ENCODE data around the gene PDGFB.
A peak's percentile ranks its signal among the peaks of the same experiment; 100 is the strongest.

The PDGFB gene

GRCh38 chr22:39174498-39175352, 70.1 kb downstream of the PDGFB start:
- DNase-seq (ENCODE audit: low read depth): peak; percentile 59

GRCh38 chr22:39173787-39174497, 70.8 kb downstream of the PDGFB start:
- no peak for DNase-seq (ENCODE audit: low read depth)

All from activated T-helper 1 cell treated with Interleukin-2 at 50 U/mL for 16 hours (primary cell).